Vagina (tissue), 2 donors: ENCODE data around the gene TESPA1.

Source experiments
- CTCF ChIP-seq, 3 experiments: fragments of 450-650 bp in 2 of 3; fragments of 200-600 bp in 1 of 3; sonication (generic) in 1 of 3; IDR thresholded peaks; one replicate each; pipeline ENCODE4 v1.5.1; 2017 to 2019; ENCODE audit warnings: antibody characterized with exemption in 3 of 3, mild to moderate bottlenecking in 2 of 3, moderate library complexity in 2 of 3
- POLR2AphosphoS5 ChIP-seq, 2 donors: sonication (generic); formaldehyde crosslinking; IDR thresholded peaks; one replicate each; pipeline ENCODE4 v1.9.0; 2017; ENCODE audit warnings: antibody characterized with exemption in 2 of 2, mild to moderate bottlenecking in 2 of 2, low read depth in 1 of 2; ENCODE audit not compliant: insufficient read depth in 1 of 2

- TF ChIP-seq CTCF (IDR thresholded peaks at IDR 0.05) (no peak), POLR2AphosphoS5 (IDR thresholded peaks at IDR 0.05; ENCODE audit: insufficient read depth in 1 of 2, low read depth in 1 of 2) (no peak)
Observed at GRCh38 chr12:54975875-54976274, 8.7 kb downstream of the TESPA1 start.
